ENCODE measurements around the gene CCR6. TPM values are rescaled to one million over a fixed set of nuclear protein-coding genes. Genes with fewer than 3 reads are reported as not detected.
"Not testable (repeated sequence)": the region's sequence is repeated elsewhere in the genome, so short reads cannot be mapped to it uniquely, and the experiment has no call there.

CCR6 gene
- polyA plus RNA-seq, 1 donor = 0.20 TPM

GRCh38 chr6:167141667-167142432, 19.0 kb downstream of the CCR6 start:
- no peak for DNase-seq

DNA sequence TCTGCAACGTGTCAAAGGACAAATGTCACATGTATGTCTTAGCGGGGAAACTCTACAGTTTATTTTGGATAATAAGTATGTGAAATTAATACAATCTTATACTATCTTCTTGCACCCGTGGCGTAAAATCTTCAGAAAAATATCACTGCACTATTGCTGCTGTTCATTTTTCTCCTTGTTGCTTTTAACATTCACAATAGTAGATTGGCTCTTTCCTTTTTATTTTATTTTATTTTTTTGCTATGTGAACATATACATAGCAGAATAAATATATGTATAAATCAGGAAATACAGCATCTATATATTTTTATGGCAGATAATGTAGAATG, 19.5 kb downstream of the CCR6 start:
- DNase-seq = no peak

DNA sequence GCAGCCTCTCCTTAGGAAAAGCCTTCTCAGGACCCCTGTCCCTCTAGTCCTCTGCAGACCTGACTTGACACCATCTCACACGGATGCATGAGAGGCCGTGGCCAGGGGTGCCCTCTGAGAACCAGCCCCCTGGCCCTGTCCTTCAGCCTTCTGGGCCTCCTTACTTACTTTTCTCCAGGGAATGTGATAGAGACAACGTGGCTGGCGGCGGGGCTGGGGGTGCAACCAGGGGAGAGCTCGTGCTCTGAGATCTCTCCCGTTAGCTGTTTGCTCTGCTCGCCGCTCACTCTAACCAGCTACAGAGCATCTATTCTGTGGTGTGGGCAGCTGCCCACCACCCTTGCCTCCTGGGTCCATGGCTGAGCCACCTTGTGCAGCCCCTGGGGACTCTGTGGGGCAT, 20.1 kb downstream of the CCR6 start:
- DNase-seq = no peak

DNA sequence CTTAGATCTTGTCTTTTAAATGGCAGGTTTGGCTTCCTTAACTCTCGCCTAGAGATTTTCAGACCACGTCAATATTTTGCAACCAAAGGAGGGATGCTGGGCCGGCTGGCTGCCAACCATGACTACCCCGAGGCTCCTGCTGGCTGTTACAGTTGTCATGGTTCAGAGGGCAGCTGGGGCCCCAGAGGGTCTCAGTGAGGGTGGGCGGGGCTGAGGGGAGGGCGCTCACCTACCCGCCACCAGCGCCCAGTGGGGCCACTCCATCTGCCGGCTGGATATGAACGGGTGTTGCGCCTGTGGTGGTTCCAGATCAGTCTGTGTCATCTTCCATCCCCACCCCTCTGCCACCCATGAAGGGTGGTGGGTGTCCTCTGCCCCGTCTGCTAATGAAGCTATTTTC, 22.6 kb downstream of the CCR6 start:
- no peak for DNase-seq

DNA sequence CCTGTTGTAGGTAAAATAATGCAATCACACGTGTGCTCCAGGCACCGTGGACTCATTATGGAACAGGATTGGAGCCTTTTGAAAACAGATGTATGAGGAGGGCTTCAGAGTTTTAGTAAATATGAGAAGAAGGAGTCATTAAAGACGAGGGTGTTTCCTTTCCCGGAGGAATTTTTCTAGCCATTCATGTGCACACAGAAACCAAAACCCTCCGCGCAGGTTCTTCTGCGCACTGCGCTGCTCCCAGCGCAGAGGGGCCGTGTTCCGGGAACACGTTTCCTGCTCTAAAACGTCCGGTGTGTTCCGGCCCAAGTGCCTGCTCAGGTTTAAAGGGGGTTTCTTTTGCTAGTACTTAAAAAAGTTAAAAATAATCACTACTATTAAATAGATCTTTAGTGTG, 23.2 kb downstream of the CCR6 start:
- no peak for DNase-seq

GRCh38 chr6:167146977-167147376, 24.1 kb downstream of the CCR6 start:
- DNase-seq = no peak

- DNase-seq = no peak
Measured at GRCh38 chr6:167148021-167148420, 25.1 kb downstream of the CCR6 start.

GRCh38 chr6:167148997-167149396, 26.1 kb downstream of the CCR6 start:
- no peak for DNase-seq

DNA sequence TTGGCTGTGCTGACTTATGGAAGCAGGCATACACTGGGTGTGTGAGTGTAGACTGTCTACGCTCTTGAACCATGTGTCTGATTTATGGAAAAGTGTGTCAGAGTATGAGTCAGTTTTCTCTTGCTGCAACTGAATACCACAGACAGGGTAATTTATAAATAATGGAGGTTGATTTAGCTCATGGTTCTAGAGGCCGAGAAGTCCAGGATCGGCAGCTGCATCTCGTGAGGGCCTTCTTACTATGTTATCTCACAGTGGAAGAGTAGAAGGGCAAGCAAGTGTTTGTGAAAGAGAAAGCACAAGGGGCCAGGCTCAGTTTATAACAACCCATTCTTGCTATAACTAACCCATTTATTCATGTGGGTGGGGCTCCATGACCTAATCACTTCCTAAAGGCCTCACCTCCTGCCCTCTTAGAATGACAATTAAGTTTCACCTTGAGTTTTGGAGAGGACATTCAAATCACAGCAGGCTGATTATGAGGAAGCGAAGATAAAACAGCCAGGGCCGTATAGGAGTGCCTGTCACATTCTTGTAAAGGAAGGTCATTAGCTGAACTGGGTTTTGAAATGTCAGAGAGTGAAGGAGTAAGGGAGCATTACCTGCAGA, 28.1 kb downstream of the CCR6 start:
- DNase-seq = no peak

- DNase-seq = no peak
Measured at GRCh38 chr6:167151648-167152047, 28.8 kb downstream of the CCR6 start.

GRCh38 chr6:167152862-167153261, 30.0 kb downstream of the CCR6 start:
- DNase-seq = no peak

DNA sequence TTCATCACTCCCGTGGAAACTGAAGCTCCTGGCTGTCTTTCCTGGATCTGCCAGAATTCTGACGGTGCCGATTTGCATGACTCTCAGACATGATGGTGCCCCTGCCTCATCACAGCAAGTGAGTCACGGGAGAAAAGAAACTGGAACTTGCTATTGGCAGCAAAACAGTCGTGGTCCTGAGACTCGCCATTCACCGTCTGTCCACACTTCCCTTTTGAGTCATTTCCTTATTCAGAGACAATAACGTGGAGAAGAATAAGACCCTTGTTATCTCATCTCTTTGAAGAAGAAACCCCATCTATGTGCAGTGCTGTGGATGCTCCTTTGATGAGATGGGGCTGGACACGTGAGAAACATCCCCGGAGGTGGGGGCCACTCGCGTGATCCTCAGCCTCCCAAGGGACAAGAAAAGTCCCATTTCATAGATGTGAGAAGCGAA, 30.6 kb downstream of the CCR6 start:
- DNase-seq = no peak

DNA sequence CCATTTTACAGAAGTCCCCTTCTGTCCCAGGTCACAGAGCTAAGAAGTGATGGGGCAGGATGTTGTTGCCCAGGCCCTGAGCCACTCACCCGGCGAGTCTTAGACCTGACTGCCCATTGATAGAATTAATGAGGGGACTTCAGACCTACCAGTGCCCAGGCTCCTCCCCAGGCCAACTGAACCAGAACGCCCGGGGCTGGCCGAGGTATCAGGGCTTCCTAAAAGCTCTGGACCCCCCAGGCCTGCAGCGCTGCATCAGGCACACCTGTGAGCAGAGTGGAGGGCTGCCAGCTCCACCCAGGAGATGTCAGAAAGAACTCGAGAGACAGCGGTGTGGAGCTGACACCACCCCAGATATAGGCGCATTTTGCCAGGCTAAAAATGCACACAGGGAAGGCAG, 31.4 kb downstream of the CCR6 start:
- DNase-seq = no peak

- no peak for DNase-seq
Measured at GRCh38 chr6:167154895-167155294, 32.0 kb downstream of the CCR6 start.

- DNase-seq = no peak
Measured at GRCh38 chr6:167157414-167157813, 34.5 kb downstream of the CCR6 start.

- no peak for DNase-seq
Measured at GRCh38 chr6:167157863-167158262, 35.0 kb downstream of the CCR6 start, which contains the start of gene GPR31. Gene GPR31, minus strand, starts transcription at chr6:167157980. Its CDS starts 149 bp downstream, at chr6:167157831.

DNA sequence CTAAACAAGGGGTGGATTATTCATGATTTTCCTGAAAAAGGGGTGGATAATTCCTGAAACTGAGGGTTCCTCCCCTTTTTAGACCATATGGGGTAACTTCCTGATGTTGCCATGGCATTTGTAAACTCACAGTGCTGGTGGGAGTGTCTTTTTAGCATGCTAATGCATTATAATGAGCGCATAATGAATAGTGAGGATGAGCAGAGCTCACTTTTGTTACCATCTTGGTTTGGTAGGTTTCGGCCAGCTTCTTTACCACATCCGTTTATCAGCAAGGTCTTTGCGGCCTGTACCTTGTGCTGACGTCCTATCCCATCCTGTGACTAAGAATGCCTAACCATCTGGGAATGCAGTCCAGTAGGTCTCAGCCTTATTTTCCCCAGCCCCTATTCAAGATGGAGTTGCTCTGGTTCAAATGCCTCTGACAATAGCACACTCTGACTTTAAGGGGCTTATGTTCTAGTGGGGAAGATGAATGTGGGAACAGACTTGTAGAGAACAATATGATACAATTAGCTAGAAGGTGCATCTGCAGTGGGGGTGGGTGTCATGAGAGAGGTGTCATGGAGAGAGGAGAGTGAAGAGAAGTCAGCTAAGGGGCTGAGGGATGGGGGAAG, 39.1 kb downstream of the CCR6 start:
- no peak for DNase-seq

- DNase-seq = no peak
Measured at GRCh38 chr6:167162591-167162990, 39.7 kb downstream of the CCR6 start.

GRCh38 chr6:167163476-167164011, 40.6 kb downstream of the CCR6 start:
- no peak for DNase-seq

- DNase-seq = no peak
Measured at GRCh38 chr6:167164261-167164660, 41.4 kb downstream of the CCR6 start.

DNA sequence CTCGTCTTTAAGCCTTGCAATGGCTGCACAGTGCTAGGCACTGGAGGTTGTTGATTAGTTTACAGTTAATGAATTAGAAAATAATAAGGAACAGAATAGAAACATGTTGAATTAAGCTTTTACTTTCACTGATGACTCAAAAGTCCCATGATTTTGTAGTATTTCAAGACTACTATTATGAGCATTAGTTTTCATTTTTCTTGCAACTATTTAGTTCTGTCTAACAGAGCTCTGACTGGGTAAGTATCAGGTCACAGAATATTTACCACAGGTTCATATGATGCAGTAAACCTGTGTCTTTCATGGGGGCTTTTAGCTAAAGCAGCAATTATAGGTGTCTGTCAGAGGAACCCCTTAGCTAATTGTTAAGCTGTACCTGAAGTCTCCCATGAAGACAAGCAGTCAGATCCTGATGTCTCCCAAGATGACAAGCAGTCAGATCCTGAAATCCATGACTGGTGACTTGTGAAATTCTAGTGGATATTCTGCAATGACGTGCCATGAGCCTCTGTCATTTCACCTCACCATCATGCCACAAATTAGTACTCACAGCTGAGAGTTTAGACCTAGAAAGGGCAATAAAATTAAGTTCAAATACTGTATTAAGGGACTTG, 43.1 kb downstream of the CCR6 start:
- DNase-seq = no peak

GRCh38 chr6:167167699-167168098, 44.8 kb downstream of the CCR6 start:
- not testable (repeated sequence) for DNase-seq

- DNase-seq = not testable (repeated sequence)
Measured at GRCh38 chr6:167168296-167168695, 45.4 kb downstream of the CCR6 start.
